Liver (tissue), 9 donors: ENCODE data around the gene GPR21. TPM values are rescaled to one million over a fixed set of nuclear protein-coding genes. Genes with fewer than 3 reads are reported as not detected.

Experiments
- DNase-seq: peaks from one replicate; pipeline ENCODE4 v3.0.0-alpha.2; 2017; ENCODE audit warnings: low spot score
- H3K27ac ChIP-seq, 2 donors: one replicate each; pipeline ENCODE4 v1.7.0; 2013; ENCODE audit warnings: inconsistent platforms in 2 of 2, low read length in 2 of 2, control low read depth in 1 of 2, low read depth in 1 of 2, mild to moderate bottlenecking in 1 of 2
- H3K27me3 ChIP-seq, 4 donors: one replicate each; pipeline versions ENCODE4 v1.6.1 to v1.7.0; 2013; ENCODE audit warnings: low read length in 3 of 4, inconsistent platforms in 1 of 4, mild to moderate bottlenecking in 1 of 4, moderate library complexity in 1 of 4; ENCODE audit not compliant: control insufficient read depth in 4 of 4, insufficient read depth in 4 of 4
- H3K36me3 ChIP-seq, 4 donors: one replicate each; pipeline versions ENCODE4 v1.6.1 to v1.7.0; 2013; ENCODE audit warnings: low read length in 3 of 4, mild to moderate bottlenecking in 3 of 4, low read depth in 1 of 4, moderate library complexity in 1 of 4; ENCODE audit not compliant: control insufficient read depth in 4 of 4, insufficient read depth in 3 of 4
- H3K4me1 ChIP-seq, 4 donors: one replicate each; pipeline versions ENCODE4 v1.6.1 to v1.7.0; 2013; ENCODE audit warnings: low read length in 3 of 4, mild to moderate bottlenecking in 3 of 4, moderate library complexity in 1 of 4; ENCODE audit not compliant: control insufficient read depth in 4 of 4, insufficient read depth in 4 of 4
- H3K4me3 ChIP-seq, 3 donors: one replicate each; pipeline versions ENCODE4 v1.6.1 to v1.7.0; 2013; ENCODE audit warnings: low read length in 3 of 3, control low read depth in 1 of 3, low read depth in 1 of 3, mild to moderate bottlenecking in 1 of 3
- H3K9ac ChIP-seq, 2 donors: one replicate each; pipeline ENCODE4 v1.7.0; 2013; ENCODE audit warnings: low read length in 2 of 2, mild to moderate bottlenecking in 2 of 2, moderate library complexity in 2 of 2, control low read depth in 1 of 2, low read depth in 1 of 2
- H3K9me3 ChIP-seq, 4 donors: one replicate each; pipeline versions ENCODE4 v1.6.1 to v1.7.0; 2013; ENCODE audit warnings: low read length in 3 of 4; ENCODE audit not compliant: control insufficient read depth in 4 of 4
- EGR1 ChIP-seq, 2 donors: IDR thresholded peaks; 2 replicates each; pipeline ENCODE4 v1.6.1; 2016 to 2018; ENCODE audit warnings: antibody characterized with exemption in 2 of 2, low read depth in 2 of 2
- FOXA1 ChIP-seq: IDR thresholded peaks from 2 replicates; pipeline ENCODE4 v1.6.1; 2016; ENCODE audit warnings: antibody characterized with exemption
- GABPA ChIP-seq, 2 donors: IDR thresholded peaks in 1 of 2; conservative IDR thresholded peaks in 1 of 2; 2 replicates each; pipeline ENCODE4 v1.6.1; 2016; ENCODE audit warnings: antibody characterized with exemption in 2 of 2, mild to moderate bottlenecking in 1 of 2, moderate library complexity in 1 of 2
- HNF4G ChIP-seq: IDR thresholded peaks from 2 replicates; pipeline ENCODE4 v1.6.1; 2016; ENCODE audit warnings: antibody characterized with exemption
- JUND ChIP-seq, 2 donors: IDR thresholded peaks; 2 replicates each; pipeline ENCODE4 v1.6.1; 2016; ENCODE audit warnings: antibody characterized with exemption in 2 of 2
- NR2F2 ChIP-seq: IDR thresholded peaks from 2 replicates; pipeline ENCODE4 v1.6.1; 2016; ENCODE audit warnings: antibody characterized with exemption
- RAD21 ChIP-seq, 2 donors: IDR thresholded peaks; 2 replicates each; pipeline ENCODE4 v1.6.1; 2016; ENCODE audit warnings: antibody characterized with exemption in 2 of 2, mild to moderate bottlenecking in 2 of 2
- RXRA ChIP-seq, 2 donors: IDR thresholded peaks; 2 replicates each; pipeline ENCODE4 v1.6.1; 2017 to 2018; ENCODE audit warnings: antibody characterized with exemption in 2 of 2, mild to moderate bottlenecking in 1 of 2
- SP1 ChIP-seq: IDR thresholded peaks from 2 replicates; pipeline ENCODE4 v1.6.1; 2018; ENCODE audit warnings: antibody characterized with exemption, mild to moderate bottlenecking
- TAF1 ChIP-seq: conservative IDR thresholded peaks from 2 replicates; pipeline ENCODE4 v1.6.1; 2016; ENCODE audit warnings: antibody characterized with exemption, mild to moderate bottlenecking
- YY1 ChIP-seq: IDR thresholded peaks from 2 replicates; pipeline ENCODE4 v1.6.1; 2016; ENCODE audit warnings: antibody characterized with exemption, mild to moderate bottlenecking
- WGBS: extraction: QIAGEN DNeasy Blood & Tissue Kit; methylation state at CpG from one replicate; pipeline ENCODE4 v1.1.7; 2013; 5-methylcytosine and 5-hydroxymethylcytosine counted together
- polyA plus RNA-seq, 2 donors: library from polyadenylated mRNA; stranded (reverse) in 1 of 2; unstranded in 1 of 2; fragments of 200-250 nt in 1 of 2; fragments of >200 nt in 1 of 2; fragmentation: Nextera tagmentation in 1 of 2; extraction: Ambion mirVana in 1 of 2; gene quantifications; one replicate each; pipeline versions ENCODE4 v1.2.1 to v1.2.3, GENCODE V29; 2013 to 2015
- total RNA-seq, 2 donors: library from RNA; depleted of rRNA; stranded (reverse); fragments of >200 nt; gene quantifications; one replicate each; pipeline ENCODE4 v1.2.3, GENCODE V29; 2014
- TF ChIP-seq, protein P1 (sequence below): IDR thresholded peaks from 2 replicates; pipeline ENCODE4 v1.6.1; 2016; ENCODE audit warnings: antibody characterized with exemption
- TF ChIP-seq, protein P2 (sequence below): IDR thresholded peaks from 2 replicates; pipeline ENCODE4 v1.6.1; 2016; ENCODE audit warnings: antibody characterized with exemption, mild to moderate bottlenecking
- TF ChIP-seq, protein P3 (sequence below): fragments of 150-350 bp; IDR thresholded peaks from 2 replicates; pipeline ENCODE4 v1.5.1; 2017; ENCODE audit warnings: improper control_type of control experiment, low read depth, low read length; ENCODE audit not compliant: missing input control
- TF ChIP-seq, protein P4 (sequence below): IDR thresholded peaks from 2 replicates; pipeline ENCODE4 v1.6.1; 2016; ENCODE audit warnings: antibody characterized with exemption
- donor health status: healthy.
- donor health status: healthy.
- donor health status: healthy.
- donor health status: healthy.
- donor health status: healthy.

GPR21 gene
- total and polyA plus RNA-seq, 4 donors = 0.07 to 0.67 TPM; not detected in 2

DNA sequence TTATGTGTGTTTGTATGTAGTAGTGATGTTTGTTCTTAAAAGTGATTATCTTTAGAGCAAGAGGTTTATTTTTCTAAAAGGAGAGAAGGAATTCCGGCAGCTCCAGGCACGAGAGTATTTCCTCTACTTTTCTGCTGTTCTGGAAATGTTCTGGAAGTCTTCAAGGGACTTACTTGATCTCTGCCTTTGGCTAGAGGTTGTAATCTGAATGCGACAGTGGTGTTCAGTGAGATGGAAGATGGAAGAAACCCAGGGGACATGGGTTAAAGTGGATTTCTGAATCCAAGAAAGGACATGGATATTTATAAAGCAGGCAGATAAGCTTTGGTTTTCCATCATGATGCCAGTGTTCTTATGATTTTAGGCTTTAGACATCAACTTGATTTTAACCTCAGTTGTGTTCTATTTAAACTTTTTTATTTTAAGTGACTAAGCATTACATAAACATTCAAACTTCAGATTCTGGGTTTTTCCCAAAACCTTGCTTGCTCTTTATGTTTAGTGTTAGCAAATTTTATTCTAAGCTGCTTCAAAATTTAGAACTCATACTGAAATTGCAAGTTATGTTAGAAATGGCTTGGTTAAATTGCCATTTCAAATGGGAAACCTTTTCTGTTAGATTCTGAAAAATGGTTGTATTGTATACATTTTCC, 3.6 kb downstream of the GPR21 start:
- H3K4me3 ChIP-seq = no peak overlapping the region
- peak; percentile 71 for TF ChIP-seq NR2F2
- TF ChIP-seq, protein P1, sequence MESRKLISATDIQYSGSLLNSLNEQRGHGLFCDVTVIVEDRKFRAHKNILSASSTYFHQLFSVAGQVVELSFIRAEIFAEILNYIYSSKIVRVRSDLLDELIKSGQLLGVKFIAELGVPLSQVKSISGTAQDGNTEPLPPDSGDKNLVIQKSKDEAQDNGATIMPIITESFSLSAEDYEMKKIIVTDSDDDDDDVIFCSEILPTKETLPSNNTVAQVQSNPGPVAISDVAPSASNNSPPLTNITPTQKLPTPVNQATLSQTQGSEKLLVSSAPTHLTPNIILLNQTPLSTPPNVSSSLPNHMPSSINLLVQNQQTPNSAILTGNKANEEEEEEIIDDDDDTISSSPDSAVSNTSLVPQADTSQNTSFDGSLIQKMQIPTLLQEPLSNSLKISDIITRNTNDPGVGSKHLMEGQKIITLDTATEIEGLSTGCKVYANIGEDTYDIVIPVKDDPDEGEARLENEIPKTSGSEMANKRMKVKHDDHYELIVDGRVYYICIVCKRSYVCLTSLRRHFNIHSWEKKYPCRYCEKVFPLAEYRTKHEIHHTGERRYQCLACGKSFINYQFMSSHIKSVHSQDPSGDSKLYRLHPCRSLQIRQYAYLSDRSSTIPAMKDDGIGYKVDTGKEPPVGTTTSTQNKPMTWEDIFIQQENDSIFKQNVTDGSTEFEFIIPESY = no peak
- peaks cover 3 to 9% (median 3%) of the 10 kb centered on the region in 4 donors for H3K36me3 ChIP-seq
- H3K9ac ChIP-seq = no peak overlapping the region
- no peaks in the 10 kb centered on the region for H3K9me3 ChIP-seq
- no peak overlapping the region for H3K27ac ChIP-seq
- peaks cover 0 to 5% (median 3%) of the 10 kb centered on the region in 4 donors for H3K4me1 ChIP-seq
- H3K27me3 ChIP-seq = no peaks in the 10 kb centered on the region
- WGBS = 83% methylated on average over 3 of the region's 3 CpGs
- no peak for DNase-seq

DNA sequence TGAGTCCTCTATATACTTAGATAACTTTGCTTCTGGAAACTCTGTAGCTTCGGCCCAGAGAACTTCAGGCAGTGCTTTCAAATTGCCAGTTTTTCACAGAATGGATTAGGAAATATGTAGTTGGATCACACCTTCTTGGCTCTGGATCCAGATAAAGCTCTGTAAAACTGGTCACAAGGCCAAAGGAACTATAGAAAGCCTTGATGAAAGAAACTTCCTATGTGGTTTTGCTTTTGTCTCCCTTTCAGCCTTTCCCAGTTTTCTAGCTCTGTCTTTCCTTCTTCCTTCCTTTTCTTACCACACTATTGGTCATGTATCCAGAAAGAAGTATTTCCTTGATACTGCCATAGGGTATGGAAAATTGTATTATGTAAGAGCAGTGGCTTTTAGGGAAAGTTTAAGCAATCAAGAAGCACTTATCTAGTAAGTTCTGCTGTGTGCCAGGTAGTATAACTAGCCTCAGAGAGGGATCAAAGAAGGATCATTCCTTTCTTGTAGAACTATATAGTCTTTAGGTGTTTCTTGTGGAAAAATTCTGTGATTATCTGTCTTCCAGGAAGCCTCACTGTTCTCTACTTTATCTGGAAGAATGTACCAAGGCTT, 6.3 kb downstream of the GPR21 start:
- no peak overlapping the region for H3K4me3 ChIP-seq
- TF ChIP-seq RAD21 (IDR thresholded peaks at IDR 0.05) = no peak
- no peak overlapping the region for H3K27ac ChIP-seq
- H3K36me3 ChIP-seq = peaks cover 0 to 6% (median 2%) of the 10 kb centered on the region in 4 donors
- H3K4me1 ChIP-seq = peaks cover 0 to 5% (median 3%) of the 10 kb centered on the region in 4 donors
- H3K27me3 ChIP-seq = no peaks in the 10 kb centered on the region
- DNase-seq = no peak
- 35% methylated on average over 1 of the region's 1 CpG for WGBS
- no peaks in the 10 kb centered on the region for H3K9me3 ChIP-seq
- H3K9ac ChIP-seq = no peak overlapping the region

DNA sequence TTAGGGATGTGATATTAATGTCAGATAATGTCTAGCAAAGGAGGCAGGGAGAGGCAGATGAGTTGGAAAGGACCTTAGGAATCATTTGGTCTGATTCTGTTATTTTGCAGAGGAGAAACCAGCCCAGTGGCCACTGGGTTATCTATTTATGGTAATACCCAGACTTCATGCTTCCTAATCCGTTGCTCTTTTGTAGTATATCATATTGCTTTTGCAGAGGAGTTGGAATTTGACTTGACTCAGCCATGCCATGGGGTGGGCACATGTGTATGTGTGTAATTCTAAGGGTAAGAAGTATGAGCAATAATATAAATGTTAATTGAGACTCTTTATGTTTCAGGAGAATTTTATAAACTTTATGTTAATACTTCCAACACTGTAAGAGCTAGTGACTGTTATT, 7.3 kb downstream of the GPR21 start:
- no peak overlapping the region for H3K27ac ChIP-seq
- no peak overlapping the region for H3K4me3 ChIP-seq
- TF ChIP-seq, protein P2, sequence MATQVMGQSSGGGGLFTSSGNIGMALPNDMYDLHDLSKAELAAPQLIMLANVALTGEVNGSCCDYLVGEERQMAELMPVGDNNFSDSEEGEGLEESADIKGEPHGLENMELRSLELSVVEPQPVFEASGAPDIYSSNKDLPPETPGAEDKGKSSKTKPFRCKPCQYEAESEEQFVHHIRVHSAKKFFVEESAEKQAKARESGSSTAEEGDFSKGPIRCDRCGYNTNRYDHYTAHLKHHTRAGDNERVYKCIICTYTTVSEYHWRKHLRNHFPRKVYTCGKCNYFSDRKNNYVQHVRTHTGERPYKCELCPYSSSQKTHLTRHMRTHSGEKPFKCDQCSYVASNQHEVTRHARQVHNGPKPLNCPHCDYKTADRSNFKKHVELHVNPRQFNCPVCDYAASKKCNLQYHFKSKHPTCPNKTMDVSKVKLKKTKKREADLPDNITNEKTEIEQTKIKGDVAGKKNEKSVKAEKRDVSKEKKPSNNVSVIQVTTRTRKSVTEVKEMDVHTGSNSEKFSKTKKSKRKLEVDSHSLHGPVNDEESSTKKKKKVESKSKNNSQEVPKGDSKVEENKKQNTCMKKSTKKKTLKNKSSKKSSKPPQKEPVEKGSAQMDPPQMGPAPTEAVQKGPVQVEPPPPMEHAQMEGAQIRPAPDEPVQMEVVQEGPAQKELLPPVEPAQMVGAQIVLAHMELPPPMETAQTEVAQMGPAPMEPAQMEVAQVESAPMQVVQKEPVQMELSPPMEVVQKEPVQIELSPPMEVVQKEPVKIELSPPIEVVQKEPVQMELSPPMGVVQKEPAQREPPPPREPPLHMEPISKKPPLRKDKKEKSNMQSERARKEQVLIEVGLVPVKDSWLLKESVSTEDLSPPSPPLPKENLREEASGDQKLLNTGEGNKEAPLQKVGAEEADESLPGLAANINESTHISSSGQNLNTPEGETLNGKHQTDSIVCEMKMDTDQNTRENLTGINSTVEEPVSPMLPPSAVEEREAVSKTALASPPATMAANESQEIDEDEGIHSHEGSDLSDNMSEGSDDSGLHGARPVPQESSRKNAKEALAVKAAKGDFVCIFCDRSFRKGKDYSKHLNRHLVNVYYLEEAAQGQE = no peak
- TF ChIP-seq, protein P3, sequence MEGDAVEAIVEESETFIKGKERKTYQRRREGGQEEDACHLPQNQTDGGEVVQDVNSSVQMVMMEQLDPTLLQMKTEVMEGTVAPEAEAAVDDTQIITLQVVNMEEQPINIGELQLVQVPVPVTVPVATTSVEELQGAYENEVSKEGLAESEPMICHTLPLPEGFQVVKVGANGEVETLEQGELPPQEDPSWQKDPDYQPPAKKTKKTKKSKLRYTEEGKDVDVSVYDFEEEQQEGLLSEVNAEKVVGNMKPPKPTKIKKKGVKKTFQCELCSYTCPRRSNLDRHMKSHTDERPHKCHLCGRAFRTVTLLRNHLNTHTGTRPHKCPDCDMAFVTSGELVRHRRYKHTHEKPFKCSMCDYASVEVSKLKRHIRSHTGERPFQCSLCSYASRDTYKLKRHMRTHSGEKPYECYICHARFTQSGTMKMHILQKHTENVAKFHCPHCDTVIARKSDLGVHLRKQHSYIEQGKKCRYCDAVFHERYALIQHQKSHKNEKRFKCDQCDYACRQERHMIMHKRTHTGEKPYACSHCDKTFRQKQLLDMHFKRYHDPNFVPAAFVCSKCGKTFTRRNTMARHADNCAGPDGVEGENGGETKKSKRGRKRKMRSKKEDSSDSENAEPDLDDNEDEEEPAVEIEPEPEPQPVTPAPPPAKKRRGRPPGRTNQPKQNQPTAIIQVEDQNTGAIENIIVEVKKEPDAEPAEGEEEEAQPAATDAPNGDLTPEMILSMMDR = no peak
- no peak for TF ChIP-seq FOXA1
- TF ChIP-seq GABPA (IDR thresholded peaks at IDR 0.05 in 1 of 2, conservative IDR thresholded peaks at IDR 0.05 in 1 of 2) = no peak
- TF ChIP-seq HNF4G = no peak
- no peak for TF ChIP-seq EGR1 (IDR thresholded peaks at IDR 0.05; ENCODE audit: low read depth in 2 of 2)
- no peak for TF ChIP-seq SP1
- TF ChIP-seq, protein P1 = no peak
- TF ChIP-seq NR2F2 = no peak
- TF ChIP-seq, protein P4, sequence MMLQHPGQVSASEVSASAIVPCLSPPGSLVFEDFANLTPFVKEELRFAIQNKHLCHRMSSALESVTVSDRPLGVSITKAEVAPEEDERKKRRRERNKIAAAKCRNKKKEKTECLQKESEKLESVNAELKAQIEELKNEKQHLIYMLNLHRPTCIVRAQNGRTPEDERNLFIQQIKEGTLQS = no peak
- no peak for TF ChIP-seq TAF1
- no peak for TF ChIP-seq RXRA (IDR thresholded peaks at IDR 0.05)
- TF ChIP-seq RAD21 (IDR thresholded peaks at IDR 0.05) = no peak
- no peak for TF ChIP-seq YY1
- no peak for TF ChIP-seq JUND (IDR thresholded peaks at IDR 0.05)
- DNase-seq = no peak
- peaks cover 0 to 8% (median 3%) of the 10 kb centered on the region in 4 donors for H3K4me1 ChIP-seq
- peaks cover 0 to 2% (median 0%) of the 10 kb centered on the region in 4 donors for H3K36me3 ChIP-seq
- no peak overlapping the region for H3K9ac ChIP-seq
- H3K27me3 ChIP-seq = no peaks in the 10 kb centered on the region
- H3K9me3 ChIP-seq = no peaks in the 10 kb centered on the region
- 86% methylated on average over 1 of the region's 1 CpG for WGBS
